Measurements from ENCODE around the gene SP1. TPM values are rescaled to one million over a fixed set of nuclear protein-coding genes. Genes with fewer than 3 reads are reported as not detected.
"Not testable (repeated sequence)": the region's sequence is repeated elsewhere in the genome, so short reads cannot be mapped to it uniquely, and the experiment has no call there.

SP1 gene
- total and polyA plus RNA-seq, 2 of the 4 experiments (the other 2 are of a cell fraction): 19.7 to 53.6 TPM

GRCh38 chr12:53386381-53386780, 6.4 kb downstream of the SP1 start:
- Histone ChIP-seq H2BK120ac (ENCODE audit: low read depth, low read length) (peak overlapping the region; percentile 54; the same call in 1 of the 2 replicates), H2BK15ac (ENCODE audit: low read depth, low read length) (0 out of 3 replicates have a peak overlapping the region, but pooled peaks have one; percentile 52), H4K20me1 (ENCODE audit: insufficient read depth, low read length) (peaks cover 27% of the 10 kb centered on the region; the same call in 1 of the 2 replicates), H3K9ac (ENCODE audit: low read depth, low read length) (peak overlapping the region; percentile 12; the same call in 1 of the 2 replicates), H3K4me1 (ENCODE audit: control insufficient read depth, insufficient read depth, low read length) (peaks cover 30% of the 10 kb centered on the region), H3K4me2 (ENCODE audit: low read depth, low read length) (peak overlapping the region; percentile 86), H2BK5ac (ENCODE audit: low read depth, low read length, poor library complexity, severe bottlenecking) (peak overlapping the region; percentile 77), H3K23ac (ENCODE audit: low read depth, low read length) (peak overlapping the region; percentile 31; the same call in 1 of the 2 replicates), H3K9me1 (ENCODE audit: insufficient read depth, low read length) (peaks cover 19% of the 10 kb centered on the region), H2AK5ac (ENCODE audit: low read depth, low read length) (peak overlapping the region; percentile 81), H3K27ac (ENCODE audit: insufficient read depth, low read length) (peak overlapping the region; percentile 19; the same call in 1 of the 2 replicates), H4K91ac (ENCODE audit: insufficient read depth, low read depth, low read length) (0 out of 2 replicates have a peak overlapping the region, but pooled peaks have one; percentile 4), H3K36me3 (ENCODE audit: control insufficient read depth, insufficient read depth, low read length) (peaks cover 23% of the 10 kb centered on the region), H3K79me1 (ENCODE audit: low read depth in 1 of 2, low read length in 2 of 2) (peaks cover 25 to 65% of the 10 kb centered on the region in 2 experiments)
- H3K9me3 ChIP-seq (ENCODE audit: control insufficient read depth, insufficient read depth, low read length); DNase-seq; intact Hi-C loops (cut with micrococcal nuclease); H3K18ac ChIP-seq (ENCODE audit: low read depth, low read length); H3K4ac ChIP-seq (ENCODE audit: low read depth, low read length); dilution Hi-C loops (cut with HindIII; ENCODE audit: low sequenced_read_pairs, unreplicated experiment); in situ Hi-C loops (cut with MboI; ENCODE audit: low sequenced_read_pairs); H3K27me3 ChIP-seq (ENCODE audit: control insufficient read depth, insufficient read depth, low read length); H3K4me3 ChIP-seq (ENCODE audit: insufficient read depth, low read depth, low read length); H2AFZ ChIP-seq (replicated peaks; ENCODE audit: low read length, poor library complexity); H2BK20ac ChIP-seq (ENCODE audit: low read depth, low read length); H4K8ac ChIP-seq (ENCODE audit: low read depth in 2 of 2, low read length in 2 of 2); H2AK9ac ChIP-seq (replicated peaks; ENCODE audit: low read depth, low read length, poor library complexity); BruUV-seq (replicated peaks); H3K56ac ChIP-seq (ENCODE audit: extremely low read depth, insufficient read depth, low read length); ATAC-seq (ENCODE audit: low read depth); H4K5ac ChIP-seq (ENCODE audit: low read depth, low read length); H3K14ac ChIP-seq (replicated peaks; ENCODE audit: low read depth, low read length): not testable (repeated sequence)
- POLR2A ChIA-PET (ENCODE audit: unreplicated experiment): interaction anchor here (0.6 kb wide), 1 partner anchor 11 kb away, joined by 3 read pairs; no protein-coding TSS in a partner anchor
- CTCF ChIA-PET: interaction anchor here (1.2 kb wide), 1 partner anchor 35 kb away, joined by 4 read pairs; no protein-coding TSS in a partner anchor
- 82% methylated on average over 2 of the region's 5 CpGs; no CpG with 5 or more reads in 1 of the 2 experiments for WGBS, 2 experiments (ENCODE audit: extremely low coverage in 2 of 2, insufficient read length in 1 of 2)

All from IMR-90 (cell line).